HG03066 (cell line): ENCODE results near the gene PCDH19.
"Not testable (repeated sequence)": the region's sequence is repeated elsewhere in the genome, so short reads cannot be mapped to it uniquely, and the experiment has no call there.

Experiments
- ATAC-seq: cut with Tn5 transposase; IDR thresholded peaks from one replicate; pipeline ENCODE4 v1.9.1; 2021; ENCODE audit warnings: low read depth; ENCODE audit not compliant: unreplicated experiment

Gene PCDH19, protein sequence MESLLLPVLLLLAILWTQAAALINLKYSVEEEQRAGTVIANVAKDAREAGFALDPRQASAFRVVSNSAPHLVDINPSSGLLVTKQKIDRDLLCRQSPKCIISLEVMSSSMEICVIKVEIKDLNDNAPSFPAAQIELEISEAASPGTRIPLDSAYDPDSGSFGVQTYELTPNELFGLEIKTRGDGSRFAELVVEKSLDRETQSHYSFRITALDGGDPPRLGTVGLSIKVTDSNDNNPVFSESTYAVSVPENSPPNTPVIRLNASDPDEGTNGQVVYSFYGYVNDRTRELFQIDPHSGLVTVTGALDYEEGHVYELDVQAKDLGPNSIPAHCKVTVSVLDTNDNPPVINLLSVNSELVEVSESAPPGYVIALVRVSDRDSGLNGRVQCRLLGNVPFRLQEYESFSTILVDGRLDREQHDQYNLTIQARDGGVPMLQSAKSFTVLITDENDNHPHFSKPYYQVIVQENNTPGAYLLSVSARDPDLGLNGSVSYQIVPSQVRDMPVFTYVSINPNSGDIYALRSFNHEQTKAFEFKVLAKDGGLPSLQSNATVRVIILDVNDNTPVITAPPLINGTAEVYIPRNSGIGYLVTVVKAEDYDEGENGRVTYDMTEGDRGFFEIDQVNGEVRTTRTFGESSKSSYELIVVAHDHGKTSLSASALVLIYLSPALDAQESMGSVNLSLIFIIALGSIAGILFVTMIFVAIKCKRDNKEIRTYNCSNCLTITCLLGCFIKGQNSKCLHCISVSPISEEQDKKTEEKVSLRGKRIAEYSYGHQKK (N-terminal part only)

DNA sequence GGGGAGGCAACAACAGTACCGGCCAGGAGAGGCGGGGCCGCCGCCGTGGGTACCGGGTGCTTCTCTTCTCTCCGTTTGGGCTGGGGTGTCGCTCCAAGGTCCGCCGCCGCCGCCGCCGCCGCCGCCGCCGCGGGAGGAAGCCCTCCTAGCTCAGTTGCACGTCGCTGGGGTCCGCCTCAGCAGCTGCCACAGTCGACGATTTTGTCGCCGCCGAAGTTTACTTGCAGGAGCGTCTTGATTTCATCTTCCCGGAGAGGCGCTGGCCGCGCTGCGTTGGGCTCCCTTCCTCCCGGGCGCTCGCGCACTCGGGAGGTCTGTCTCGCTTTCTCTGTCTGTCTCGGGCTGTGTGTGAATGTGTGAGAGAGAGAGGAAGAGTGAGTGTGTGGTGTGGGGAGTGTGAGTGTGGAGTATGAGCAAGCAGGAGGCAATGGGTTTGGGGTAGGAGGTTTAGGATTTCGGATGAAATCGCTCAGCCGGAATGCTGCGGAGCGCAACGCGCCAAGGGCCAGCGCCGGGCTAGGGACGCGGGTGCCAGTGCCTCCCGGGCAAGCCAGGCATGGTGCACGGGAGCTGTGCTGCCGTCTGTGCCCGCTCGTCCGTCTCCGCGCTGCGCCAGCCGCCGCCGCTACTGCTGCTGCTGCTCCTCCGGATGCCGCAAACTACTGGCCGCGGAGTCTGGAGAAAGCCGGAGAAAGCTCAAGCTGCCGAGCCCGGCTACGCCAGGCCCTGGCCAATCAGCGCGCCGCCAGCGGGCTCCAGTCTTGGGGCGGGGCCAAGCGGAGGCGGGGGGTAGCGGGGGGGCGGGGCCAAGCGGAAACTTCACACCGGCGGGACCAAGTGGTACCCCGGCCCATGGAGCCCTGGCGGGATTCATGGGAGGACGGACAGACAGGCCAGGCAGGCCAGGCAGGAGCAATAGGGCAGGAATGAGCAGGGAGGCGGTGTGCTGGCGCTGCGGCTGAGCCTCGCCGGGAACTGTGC lies at the start of gene PCDH19:
Gene PCDH19, minus strand, starts transcription at position 664 of the 981 bp plus-strand sequence. CDS start 1,676 bp downstream, outside the sequence.
- ATAC-seq = no peak

DNA sequence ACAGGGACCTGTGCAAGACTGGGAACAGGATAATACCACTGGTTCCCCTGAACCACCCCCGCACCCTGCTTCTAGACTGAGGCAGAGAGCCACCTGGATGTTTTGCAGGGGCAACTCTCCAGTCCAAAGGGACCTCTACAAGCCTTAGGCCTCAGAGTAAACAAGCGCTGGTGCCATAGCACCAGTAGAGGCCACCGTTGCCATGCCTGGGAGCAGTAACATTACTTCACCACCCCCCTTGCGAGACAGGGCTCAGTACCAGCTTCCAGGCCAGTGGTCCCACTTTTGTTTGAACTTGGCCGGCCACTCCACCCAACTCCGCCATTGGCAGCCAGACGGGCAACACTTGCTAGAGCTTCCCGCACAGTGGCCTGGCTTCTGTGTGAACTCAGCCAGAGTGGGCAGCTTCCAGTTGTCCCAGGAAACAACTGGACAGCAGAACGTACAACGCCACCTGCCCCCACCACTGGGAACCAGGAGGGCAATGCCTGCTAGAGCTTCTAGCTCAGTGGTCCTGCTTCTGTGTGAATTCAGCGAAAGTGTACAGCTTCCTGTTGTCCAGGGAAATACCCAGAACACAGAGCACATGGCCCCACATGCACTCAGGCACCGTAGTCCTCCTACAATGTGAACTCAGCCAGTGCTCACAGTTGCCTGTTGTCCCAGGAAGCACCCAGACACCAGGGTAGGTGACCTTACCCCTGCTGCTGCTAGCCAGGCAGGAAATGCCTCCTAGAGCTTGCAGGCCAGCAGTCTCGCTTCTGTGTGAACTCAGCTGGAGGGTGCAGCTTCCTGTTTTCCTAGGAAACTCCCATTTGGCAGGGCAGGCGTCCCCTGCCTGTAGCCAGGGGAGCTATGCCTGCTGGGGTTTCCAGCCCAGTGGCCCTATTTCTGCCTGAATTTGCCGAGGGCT lies 39.9 kb upstream of the PCDH19 start:
- ATAC-seq = no peak

DNA sequence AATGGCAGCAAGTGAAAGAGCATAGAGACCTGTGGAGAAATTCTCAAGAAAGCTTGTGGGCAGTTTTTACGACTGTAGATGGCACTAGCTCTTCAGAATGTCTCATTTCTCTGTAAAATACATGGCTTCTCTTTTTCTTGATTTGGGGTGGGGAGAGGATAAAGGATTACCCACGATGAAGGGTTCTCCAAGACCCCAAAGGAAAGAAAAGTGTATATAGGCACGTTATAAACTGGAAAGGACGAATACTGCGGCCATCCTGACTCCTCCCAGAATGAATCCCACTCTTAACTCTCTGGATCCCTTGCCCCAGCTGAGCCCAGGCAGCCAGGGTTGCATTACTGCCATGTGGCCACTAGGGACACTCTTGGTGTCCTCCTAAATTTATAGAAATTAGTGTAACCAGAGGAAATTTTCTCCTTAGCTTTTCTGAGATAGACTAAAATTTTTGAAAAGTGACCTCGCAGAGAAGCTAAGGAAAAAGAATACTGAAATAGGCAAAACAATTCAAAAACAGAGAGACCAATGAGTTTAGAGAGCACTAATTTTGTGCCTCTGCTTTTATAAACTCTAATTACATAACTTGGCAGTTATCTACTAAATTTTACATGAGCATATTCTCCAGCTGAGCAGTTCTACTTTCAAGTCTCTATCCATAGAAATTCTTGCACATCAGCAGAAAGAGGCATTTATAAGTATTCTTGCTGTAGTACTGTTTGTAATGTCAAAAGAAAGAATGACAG lies 37.8 kb upstream of the PCDH19 start:
- no peak for ATAC-seq

DNA sequence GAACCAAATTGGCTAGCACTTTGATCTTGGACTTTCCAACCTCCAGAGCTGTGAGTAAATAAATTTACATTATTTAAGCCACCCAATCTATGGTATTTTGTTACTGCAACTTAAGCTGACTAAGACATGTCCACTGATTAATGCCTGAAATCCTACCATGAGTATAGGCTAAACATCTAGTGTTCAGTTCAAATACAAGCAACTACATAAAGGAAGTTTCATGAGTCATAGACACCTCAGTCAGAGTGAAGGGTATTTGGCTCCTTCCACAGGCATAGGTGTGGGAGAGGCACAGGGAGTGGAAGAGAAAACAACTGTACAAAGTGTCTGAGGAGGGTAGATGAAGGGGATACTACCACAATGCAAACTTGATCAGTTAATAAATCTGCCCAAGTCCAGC lies 35.5 kb upstream of the PCDH19 start:
- ATAC-seq = no peak

DNA sequence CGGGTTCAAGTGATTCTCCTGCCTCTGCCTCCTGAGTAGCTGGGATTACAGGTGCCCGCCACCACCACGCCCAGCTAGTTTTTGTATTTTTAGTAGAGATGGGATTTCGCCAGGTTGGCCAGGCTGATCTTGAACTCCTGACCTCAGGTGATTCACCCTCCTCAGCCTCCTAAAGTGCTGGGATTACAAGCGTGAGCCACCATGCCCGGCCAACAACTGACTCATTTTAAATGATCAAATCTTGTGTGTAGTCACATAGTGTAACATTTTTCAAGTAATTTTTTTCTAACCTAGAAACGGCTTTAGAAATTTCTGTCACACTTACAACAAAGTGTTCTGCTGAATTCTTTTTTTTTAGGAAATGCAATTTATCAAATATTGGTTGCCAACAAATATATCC lies 31.2 kb upstream of the PCDH19 start:
- ATAC-seq = not testable (repeated sequence)

DNA sequence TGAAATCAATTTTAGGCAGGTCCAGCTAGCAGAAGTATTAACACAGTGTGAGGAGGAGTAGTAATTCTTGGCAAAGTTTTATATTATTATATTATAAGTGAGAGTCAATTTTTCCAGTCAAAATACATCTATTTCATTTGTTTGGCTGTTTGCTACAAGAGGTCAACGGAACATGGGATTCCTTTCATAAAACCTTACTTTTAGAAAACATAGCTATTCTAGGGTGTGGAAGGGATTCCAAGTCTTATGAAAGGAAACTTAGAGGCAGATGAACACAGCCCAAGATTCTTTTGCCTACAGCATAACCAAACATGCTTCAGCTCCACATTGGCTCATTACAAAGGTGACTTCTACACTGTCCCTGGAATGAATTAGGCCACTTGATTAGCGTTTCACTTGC lies 29.9 kb upstream of the PCDH19 start:
- no peak for ATAC-seq

DNA sequence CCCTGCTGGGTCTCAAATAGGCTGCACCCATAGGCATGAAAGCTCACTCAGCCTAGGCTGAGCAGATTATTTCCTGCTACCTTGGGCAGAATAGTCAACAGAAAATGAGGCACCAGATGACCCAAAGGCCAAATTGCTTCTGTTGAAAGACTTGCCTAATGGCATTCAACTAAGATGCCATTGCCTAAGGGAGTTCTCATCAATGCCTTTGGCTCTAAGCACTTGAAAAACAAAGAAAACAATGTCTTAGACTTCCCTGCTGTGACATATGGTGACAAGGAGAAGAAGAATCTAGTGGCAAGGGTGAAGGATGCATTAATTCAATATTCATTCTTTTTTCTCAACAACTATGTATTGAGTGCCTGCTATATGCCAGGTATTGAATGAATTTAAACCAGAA lies 25.7 kb upstream of the PCDH19 start:
- ATAC-seq = no peak

DNA sequence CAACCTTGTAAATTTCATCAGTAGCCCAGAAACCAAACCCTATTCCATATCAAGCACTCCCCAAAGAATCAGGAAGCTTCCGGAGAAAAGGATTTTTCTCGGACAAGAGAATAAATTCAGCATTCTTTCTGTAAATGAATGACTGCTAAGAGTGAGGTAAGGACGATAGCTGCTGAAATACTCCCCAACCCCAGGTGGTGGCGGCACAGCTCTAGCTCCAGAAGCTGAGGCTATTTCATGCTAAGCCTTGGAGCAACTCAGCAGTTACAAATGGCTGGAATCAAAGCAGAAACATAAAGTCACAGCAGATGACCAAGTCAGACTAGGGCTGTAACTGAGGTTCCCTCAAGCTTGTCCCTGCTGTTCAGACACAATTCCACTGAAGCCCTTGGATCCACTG lies 13.9 kb upstream of the PCDH19 start:
- ATAC-seq = no peak

DNA sequence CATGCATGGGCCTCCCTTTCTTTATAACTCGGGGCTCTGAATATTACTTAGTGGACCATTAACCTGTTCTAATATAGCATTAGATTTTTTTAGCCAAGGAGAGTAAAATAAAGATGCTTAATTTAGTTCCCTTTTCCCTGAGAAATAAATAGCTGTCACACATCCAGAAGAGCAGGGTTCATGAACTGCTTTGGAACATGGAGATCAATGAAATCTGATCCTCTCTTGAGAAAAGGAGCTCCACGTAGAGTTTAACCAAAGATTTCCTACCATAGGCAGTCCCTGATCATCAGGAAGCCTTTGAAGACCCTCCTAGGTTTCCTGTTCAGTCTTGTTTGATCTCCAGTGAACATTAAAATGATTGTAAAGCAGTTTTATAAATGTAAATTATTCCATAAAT lies 8.5 kb upstream of the PCDH19 start:
- ATAC-seq = no peak

DNA sequence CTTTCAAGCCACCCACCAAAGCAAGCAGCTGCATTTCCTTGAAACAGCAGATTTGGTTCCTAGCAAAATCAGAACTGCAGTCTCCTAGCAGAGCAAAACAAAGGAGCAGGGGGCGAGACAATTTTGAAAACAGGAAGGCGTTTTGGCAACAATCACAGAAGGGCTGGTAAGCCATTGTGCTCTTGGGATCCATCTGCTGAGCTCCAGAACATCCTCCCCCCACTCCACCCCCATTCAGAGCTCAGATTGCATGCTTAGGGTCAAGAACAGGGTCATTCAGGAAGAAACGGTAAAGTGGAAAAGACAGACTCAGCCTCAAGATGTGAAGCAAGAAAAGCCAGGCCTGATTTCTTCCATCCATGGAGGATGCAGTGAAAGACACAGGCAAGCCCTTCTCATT lies 7.6 kb upstream of the PCDH19 start:
- ATAC-seq = no peak

DNA sequence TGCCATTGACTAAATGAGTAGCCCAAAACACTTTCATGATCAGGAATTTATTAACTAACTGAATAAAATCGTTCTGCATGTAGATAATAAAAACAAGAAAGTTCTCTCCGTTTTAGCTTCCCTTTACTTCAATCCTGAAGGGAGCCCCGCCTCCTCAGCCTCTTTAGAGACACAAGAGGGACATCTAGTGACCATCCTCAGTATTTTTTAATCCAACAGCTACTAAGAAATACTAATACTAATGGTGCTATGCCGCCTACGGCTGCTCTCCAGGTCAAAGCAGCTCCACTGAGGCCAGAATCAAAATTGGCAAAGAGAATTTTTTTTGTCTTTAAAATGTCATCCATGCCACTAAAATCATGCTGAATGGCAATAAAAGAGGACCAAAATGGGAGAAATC lies 3.2 kb upstream of the PCDH19 start:
- ATAC-seq = no peak

DNA sequence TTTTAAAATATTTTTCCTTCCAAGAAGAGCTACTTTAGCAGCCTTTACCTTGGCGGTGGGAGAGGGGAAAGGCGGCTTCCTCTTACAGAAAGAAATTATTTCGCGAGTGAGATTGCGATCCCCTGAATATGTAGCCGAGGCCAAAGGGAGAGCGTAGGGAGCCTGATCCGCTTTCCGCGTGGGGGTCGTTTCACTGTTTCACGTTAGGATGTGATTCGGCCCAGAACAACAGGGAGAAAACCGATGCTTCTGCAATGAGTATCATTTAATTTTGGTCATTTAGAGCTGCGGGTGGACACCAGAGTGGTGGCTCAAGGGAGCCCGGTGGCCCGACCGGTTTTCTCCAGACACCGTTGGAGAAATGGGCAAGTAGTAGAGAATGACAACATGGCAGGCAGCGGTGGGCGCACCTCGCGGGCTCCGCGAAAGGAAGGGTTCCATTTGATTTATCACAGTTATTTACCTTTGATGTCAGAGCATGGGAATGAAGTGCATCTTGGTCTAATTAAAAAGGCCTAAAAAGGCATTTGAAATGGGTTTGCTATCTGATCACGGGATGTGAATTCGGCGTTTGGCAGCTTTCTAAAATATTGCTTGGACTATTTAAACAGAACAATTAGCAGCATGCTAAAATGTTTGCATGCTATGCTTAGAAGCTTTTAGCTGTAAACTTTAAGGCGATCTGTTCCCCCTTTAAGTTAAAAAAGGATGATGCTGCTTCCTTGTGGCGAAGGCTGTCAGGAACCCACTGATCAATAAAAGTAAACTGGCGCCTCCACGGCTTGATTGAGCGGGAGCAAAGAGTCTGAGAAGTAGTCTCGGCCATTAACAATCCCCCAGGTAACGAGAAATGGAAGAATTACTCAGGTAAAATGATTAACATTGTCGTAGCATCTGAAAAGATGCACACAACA lies 2.0 kb upstream of the PCDH19 start:
- ATAC-seq = no peak

DNA sequence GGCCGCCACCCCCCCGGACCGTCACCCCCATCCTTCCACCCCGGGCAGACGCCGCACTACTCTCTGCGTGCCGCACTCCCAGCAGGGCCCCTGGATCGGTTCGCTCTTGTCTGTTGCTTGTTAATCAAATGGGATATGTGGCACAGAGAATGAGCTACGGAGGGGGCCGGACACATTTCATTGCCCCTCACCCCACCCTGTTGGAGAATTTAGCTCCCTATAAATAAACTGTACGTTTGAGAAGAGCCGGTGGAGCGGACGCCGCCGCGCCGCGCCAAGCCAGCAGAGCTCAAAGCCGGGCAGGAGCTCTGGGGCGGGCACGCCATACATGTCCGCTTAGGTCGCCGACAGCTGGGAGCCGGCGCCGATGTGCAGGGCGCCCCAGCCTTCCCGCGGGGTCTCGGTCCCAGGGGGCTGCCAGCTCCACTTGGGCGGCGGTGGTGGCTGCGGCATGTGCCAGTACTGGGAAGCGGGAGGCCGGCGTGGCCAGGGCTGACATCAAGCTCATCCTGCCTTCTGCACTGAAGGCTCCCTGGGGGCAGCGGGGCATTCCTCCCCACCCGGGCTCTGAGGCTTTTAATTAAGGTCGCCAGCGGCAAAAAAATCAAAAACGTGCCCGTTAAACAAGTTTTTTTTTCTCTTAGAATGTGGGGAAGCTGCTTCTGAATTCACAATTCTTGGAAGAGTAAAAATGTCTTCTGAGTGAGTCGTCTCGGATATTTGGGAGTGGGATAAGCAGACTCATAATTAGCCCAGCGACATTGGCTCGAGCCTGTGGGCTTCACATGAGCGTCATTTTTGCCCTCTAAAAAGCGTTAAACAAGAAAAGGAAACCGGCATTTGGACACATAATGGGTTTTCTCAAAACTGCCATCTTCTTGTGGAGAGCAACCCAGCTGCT lies 1.1 kb upstream of the PCDH19 start:
- no peak for ATAC-seq

DNA sequence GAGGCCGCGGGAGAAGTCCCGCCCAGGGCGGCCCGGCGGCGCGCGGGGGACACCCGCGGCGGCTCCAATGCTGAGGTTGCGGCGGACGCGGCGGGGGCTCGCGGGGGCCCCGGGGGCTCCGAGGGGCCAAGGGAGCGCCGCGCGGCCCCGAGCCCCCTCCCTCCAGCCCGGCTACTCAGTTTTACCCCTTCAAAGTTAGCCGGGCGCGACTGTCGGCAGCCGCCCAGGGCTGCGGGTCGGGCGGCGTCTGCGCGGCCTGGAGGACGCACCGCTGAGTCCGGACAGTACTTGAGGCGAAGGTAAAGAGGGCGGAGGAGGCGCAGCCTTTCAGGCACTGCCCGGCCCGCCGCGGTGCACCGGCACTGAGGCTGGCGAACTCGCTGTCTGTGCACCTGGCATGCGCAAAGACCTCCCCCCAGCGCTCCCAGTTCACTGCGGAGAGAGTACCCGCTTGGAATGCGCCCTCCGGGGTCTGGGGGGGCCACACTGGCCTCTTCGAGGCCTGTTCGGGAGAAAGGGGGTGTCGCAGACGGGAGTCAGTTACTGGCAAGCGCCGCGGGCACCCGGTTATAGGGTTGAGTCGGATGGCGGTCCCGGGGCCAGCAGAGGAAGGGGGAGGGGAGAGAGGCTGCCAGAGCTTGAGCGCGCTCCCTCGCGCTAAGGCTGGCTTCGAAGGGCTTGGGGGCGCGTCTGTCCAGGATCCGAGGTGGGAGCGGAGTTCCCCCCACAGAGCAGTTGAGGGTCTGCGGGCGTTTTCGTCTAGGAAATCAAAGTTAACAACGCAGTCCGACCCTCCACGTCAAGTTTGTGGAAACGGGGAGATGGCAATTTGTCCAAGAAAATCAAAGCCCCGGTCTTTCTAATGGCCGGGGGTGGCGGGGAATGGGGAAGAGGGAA lies 1.1 kb downstream of the PCDH19 start:
- ATAC-seq = no peak

DNA sequence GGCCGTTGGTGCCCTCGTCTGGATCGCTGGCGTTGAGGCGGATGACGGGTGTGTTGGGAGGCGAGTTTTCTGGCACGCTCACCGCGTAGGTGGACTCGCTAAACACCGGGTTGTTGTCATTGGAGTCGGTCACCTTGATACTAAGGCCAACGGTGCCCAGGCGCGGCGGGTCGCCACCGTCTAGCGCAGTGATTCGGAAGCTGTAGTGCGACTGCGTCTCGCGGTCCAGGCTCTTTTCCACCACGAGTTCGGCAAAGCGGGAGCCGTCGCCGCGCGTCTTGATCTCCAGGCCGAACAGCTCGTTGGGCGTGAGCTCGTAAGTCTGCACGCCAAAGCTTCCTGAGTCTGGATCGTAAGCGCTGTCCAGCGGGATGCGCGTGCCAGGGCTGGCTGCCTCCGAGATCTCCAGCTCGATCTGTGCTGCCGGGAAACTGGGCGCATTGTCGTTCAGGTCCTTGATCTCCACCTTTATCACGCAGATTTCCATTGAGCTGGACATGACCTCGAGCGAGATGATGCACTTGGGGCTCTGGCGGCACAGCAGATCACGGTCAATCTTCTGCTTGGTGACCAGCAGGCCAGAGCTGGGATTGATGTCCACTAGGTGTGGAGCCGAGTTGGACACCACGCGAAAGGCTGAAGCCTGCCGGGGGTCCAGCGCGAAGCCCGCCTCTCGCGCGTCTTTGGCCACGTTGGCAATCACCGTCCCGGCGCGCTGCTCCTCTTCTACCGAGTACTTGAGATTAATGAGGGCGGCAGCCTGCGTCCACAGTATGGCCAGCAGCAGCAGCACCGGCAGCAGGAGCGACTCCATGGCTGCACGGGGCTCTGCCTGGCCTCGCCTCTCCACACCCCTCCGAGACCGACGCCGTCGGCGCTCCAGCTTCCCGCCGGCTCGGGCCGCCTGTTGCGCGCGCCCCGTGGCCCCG lies 2.0 kb downstream of the PCDH19 start:
- ATAC-seq = no peak
